GM12892 (cell line): ENCODE measurements around the gene TSPAN12.

Source experiments
- POLR2A ChIP-seq: IDR thresholded peaks from 2 replicates; pipeline ENCODE4 v1.6.1; 2011; ENCODE audit warnings: low read depth, low read length, control low read depth
- POLR2AphosphoS5 ChIP-seq: IDR thresholded peaks from 2 replicates; pipeline ENCODE4 v1.6.1; 2011; ENCODE audit warnings: low read depth, low read length, control low read depth
- TAF1 ChIP-seq: IDR thresholded peaks from 2 replicates; pipeline ENCODE4 v1.6.1; 2011; ENCODE audit warnings: low read depth, mild to moderate bottlenecking, control low read depth, low read length, borderline replicate concordance

- no peak for TF ChIP-seq POLR2A
- TF ChIP-seq POLR2AphosphoS5 = no peak
- no peak for TF ChIP-seq TAF1
These were observed 40.1 kb downstream of the TSPAN12 start for GRCh38 chr7:120817851-120818250.
